ENCODE data around the gene RPL18.
"Not testable (repeated sequence)": the region's sequence is repeated elsewhere in the genome, so short reads cannot be mapped to it uniquely, and the experiment has no call there.

Gene RPL18

GRCh38 chr19:48644355-48644754, 25.4 kb upstream of the RPL18 start:
- no peak for DNase-seq

- no peak for DNase-seq
Measured at GRCh38 chr19:48642862-48643261, 23.9 kb upstream of the RPL18 start.

DNA sequence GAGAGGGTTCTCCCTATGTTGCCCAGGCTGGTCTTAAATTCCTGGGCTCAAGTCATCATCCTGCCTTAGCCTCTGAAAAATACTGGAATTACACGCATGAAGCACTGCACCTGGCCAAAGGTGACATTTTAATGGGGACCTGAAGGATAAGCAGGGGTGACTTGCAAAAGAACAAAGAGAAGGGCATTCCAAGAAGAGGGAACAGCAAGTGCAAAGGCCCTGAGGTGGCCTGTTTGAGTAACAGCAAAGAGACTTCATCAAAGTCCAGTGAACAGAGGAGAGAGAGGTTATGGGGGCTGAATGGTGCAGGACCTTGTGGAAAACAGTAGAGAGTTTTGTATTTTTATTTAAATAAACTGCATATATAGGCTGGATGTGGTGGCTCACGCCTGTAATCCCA, 22.9 kb upstream of the RPL18 start:
- DNase-seq, result no peak

GRCh38 chr19:48639483-48640375, 20.8 kb upstream of the RPL18 start:
- no peak for DNase-seq

DNA sequence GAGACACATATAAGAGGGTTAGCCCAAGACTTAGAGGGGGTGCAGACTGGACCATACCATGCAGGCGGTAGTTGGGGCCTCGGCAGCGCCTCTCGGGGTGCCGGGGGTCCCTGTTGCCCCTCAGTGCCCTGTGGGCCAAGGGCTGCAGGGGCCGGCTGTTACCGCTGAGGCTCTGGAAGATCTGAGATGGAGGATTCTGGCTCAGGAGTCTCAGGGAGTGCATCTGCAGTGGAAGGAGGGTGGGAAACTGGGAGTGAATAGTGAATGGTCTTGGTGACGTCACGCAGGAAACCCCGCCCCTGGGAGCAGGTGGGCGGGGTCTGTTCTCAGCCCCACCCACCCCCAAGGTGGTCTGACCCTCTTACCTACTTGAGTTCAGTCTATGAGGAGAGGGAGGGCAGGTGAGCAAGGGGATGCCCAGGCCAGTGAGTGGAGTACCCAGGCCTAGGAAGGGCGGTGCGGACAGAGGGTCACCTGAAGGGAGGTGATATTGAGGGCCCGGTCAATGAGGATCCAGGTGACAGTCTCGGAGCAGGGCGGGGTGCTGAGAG, 19.9 kb upstream of the RPL18 start:
- DNase-seq, result no peak

- DNase-seq, result peak; percentile 80 to 85
Measured at GRCh38 chr19:48637948-48638830, 19.2 kb upstream of the RPL18 start.

GRCh38 chr19:48637449-48637947, 18.5 kb upstream of the RPL18 start:
- DNase-seq, result peak; percentile 97

DNA sequence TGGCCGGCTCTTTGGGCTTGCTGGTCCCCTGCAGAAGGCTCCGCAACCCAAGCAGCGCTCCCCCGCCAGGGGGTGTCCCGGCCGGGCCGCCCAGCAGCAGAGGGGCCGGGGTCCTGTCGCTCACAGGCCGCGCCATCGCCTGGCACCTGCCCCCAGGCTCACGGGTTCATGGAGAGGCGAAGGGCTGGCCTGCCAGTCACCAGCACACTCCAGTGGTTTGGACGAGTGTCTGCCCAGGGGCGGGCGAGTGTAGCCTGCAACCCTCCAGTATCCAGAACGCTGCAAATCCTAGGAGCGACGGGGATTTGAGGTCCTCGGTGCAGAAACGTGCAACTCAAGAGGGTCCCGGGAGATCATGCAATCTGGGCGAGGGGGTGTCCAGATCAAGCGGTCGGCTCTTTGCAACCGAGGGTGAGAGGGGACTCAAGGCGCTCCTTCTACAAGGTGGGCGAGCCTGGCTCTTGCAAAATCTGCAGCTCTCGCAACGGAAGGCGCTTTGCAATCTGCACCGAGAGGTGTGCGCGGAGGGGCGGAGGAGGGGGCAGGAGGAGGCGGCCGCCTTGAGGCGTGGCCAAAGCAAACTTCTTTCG, 18.0 kb upstream of the RPL18 start, which contains the start of gene DBP:
TSS of gene DBP (minus strand) at position 521 of the 590 bp plus-strand sequence. CDS start at position 136, 385 bp downstream.
- peak; percentile 32 to 58 for DNase-seq

- peak in 1 of 2 donors; percentile 19 for DNase-seq
Measured at GRCh38 chr19:48635966-48636858, 17.2 kb upstream of the RPL18 start.

DNA sequence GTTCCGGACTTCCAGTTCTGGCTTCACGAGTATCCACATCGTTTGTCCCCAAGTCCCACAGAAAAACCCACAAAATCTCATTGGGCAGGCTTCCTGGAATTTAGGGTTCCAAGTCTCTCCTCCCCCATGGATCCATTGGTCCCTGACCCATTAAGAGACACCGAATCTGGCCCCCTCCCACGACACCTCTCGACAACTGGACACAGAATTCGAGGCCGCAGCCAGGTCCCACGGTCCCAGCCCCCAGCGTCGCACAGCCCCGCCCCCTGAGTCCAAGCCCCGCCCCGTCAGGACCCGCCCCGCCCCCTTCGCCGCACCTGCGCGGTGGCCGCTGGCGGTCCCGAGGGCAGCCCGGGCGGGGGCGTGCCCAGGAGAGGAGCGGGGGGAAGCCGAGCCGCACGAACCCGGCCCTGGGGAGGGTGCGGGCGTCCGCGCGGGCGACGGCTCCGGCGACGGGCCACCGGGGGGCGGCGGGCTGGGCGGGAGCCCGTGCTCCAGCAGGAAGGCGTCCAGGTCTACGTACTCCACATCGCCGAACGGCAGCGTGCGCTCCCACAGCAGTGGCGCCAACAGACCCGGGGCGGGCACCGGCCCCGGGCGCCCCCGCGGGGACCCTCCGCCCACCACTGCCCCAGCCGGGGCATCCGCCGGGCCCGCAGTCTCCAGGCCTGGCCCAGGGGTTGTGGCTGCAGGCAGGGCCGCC, 16.4 kb upstream of the RPL18 start:
- DNase-seq, result peak; percentile 48 to 63

DNA sequence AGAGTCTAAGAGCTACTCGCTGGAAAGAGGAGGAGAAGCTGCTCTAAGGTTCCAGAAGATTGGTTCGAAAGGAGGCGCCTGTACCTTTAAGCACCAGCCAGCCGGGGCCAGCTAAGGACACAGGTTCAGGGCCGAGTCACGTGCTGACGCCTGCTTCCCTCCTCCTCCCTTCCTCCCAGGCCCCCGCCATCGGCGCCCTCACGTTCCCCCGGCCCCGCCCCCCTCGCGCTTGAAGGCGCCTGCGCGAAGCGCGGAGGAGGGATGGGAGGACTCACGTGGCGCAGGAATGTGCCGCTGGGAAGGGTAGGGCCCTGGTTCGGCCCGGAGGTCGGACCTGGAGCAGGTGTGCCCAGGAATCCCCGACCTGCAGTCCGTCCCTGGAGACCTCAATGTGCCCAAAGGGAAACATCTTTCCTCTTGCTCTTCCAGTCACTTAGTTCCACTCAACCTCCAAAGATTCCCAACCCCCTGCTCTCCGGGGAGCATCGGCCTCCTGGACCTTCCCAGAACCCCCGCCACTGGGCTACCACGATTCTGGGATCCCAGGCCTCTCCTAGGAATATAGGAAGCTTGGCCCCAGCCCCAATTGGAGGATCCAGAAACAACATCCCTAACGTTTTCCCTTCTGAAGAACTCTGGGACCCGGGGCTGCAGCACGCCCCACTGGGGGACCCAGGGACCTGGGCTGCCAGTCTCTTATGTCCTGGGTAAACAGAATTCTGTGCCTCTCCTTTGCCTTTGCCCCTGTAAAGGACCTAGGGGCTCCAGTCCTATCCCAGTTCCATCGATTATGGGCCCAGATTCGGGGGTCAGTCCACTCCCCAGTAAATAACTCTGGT, 15.7 kb upstream of the RPL18 start:
- peak; percentile 62 to 78 for DNase-seq

DNA sequence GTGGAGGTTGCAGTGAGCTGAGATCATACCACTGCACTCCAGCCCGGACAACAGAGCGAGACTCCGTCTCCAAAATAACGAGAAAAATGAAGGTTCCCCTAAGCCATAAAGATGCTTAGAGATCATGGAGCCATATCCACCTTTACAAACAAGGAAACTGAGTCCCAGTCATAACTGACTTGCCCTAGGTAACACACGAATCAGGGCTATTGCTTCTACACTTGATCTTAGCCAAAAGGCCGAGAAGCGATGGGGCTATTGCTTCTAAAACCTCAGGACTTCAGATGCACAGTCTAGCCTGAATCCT, 15.0 kb upstream of the RPL18 start:
- no peak for DNase-seq

- DNase-seq, result no peak
Measured at GRCh38 chr19:48633148-48634035, 14.4 kb upstream of the RPL18 start.

- no peak for DNase-seq
Measured at GRCh38 chr19:48632692-48633147, 13.7 kb upstream of the RPL18 start.

DNA sequence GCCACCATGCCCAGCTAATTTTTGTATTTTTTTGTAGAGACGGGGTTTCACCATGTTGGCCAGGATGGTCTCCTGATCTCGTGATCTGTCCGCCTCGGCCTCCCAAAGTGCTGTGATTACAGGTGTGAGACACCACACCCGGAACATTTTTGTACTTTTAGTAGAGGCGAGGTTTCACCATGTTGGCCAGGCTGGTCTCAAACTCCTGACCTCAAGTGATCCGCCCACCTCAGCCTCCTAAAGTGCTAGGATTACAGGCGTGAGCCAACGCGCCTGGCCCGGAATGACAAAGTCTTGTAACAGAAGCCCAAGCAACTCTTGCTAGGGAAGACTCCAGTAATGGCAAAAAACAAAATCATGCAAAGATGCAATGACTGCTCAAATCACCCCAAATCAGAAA, 13.3 kb upstream of the RPL18 start:
- not testable (repeated sequence) for DNase-seq

DNA sequence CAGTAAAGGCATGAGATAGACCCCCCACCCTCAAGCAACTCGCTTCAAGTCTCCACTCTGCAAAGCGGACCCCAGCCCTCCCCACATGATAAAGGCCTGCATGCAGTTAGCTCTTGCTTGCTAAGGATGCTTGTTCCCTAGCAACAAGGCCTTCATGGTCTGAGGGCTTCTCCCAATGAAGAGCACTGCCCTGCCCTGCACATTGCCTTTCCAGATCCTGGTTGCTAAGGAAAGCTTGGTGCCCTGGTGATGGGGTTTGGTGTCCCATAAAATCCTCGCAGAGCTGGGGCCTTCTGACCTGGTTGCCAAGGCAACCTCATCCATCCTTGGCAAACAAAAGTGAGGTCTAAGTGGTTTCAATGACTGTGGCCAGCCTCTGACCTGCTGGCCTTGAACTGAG, 12.2 kb upstream of the RPL18 start:
- DNase-seq, result no peak

GRCh38 chr19:48630296-48631063, 11.5 kb upstream of the RPL18 start:
- DNase-seq, result no peak

GRCh38 chr19:48629599-48630295, 10.8 kb upstream of the RPL18 start:
- DNase-seq, result no peak

All from inflammatory macrophage treated with lipopolysaccharide for 1 hour (primary cell).